IMR-90 (cell line): ENCODE data around the gene CA7.

Experiments
- CTCF ChIP-seq: conservative IDR thresholded peaks from 2 replicates; pipeline ENCODE4 v1.5.1; 2012; ENCODE audit warnings: mild to moderate bottlenecking, low read depth, low read length, improper control_type of control experiment
- FOS ChIP-seq: fragments of 150-350 bp; IDR thresholded peaks from 2 replicates; pipeline ENCODE4 v1.6.1; 2016; ENCODE audit warnings: low read depth, low read length
- MAFK ChIP-seq: IDR thresholded peaks from 2 replicates; pipeline ENCODE4 v1.6.1; 2012; ENCODE audit warnings: low read depth, low read length, improper control_type of control experiment
- MAZ ChIP-seq: IDR thresholded peaks from 2 replicates; pipeline ENCODE4 v1.6.1; 2012; ENCODE audit warnings: low read depth, mild to moderate bottlenecking, low read length, improper control_type of control experiment, moderate library complexity, borderline replicate concordance
- NFE2L2 ChIP-seq: fragments of 150-350 bp; IDR thresholded peaks from 2 replicates; pipeline ENCODE4 v1.6.1; 2016; ENCODE audit warnings: low read depth, mild to moderate bottlenecking, low read length
- POLR2A ChIP-seq: IDR thresholded peaks from 2 replicates; pipeline ENCODE4 v1.6.1; 2012; ENCODE audit warnings: mild to moderate bottlenecking, low read depth, low read length
- RAD21 ChIP-seq: IDR thresholded peaks from 2 replicates; pipeline ENCODE4 v1.6.1; 2012; ENCODE audit warnings: low read length, improper control_type of control experiment
- RCOR1 ChIP-seq: IDR thresholded peaks from 2 replicates; pipeline ENCODE4 v1.6.1; 2012; ENCODE audit warnings: mild to moderate bottlenecking, low read length, improper control_type of control experiment; ENCODE audit not compliant: insufficient replicate concordance
- RFX5 ChIP-seq: IDR thresholded peaks from 2 replicates; pipeline ENCODE4 v1.8.0; 2012; ENCODE audit warnings: low read depth, mild to moderate bottlenecking, low read length, moderate library complexity
- USF2 ChIP-seq: fragments of 150-350 bp; IDR thresholded peaks from 2 replicates; pipeline ENCODE4 v1.6.1; 2017; ENCODE audit warnings: mild to moderate bottlenecking, antibody characterized with exemption, low read length, low read depth

- TF ChIP-seq CTCF (peak; percentile 98), POLR2A (no peak), MAZ (no peak; the same call in 1 of the 2 replicates), USF2 (0 out of 2 replicates have a peak, but pooled peaks have one; percentile 27), MAFK (peak; percentile 1; the same call in 1 of the 2 replicates), RFX5 (no peak), RAD21 (peak; percentile 69), FOS (peak; percentile 72), RCOR1 (peak; percentile 69), NFE2L2 (no peak)
Measured at GRCh38 chr16:66872943-66873684, 28.9 kb downstream of the CA7 start.
